Bronchus fibroblast of lung (primary cell): ENCODE results near the gene NDUFAF4. TPM values are rescaled to one million over a fixed set of nuclear protein-coding genes. Genes with fewer than 3 reads are reported as not detected.

Source experiments
- total RNA-seq: library from RNA; depleted of rRNA; stranded (reverse); fragments of >200 nt; gene quantifications from 2 replicates; pipeline ENCODE4 v1.2.3, GENCODE V29; 2015

The NDUFAF4 gene
- total RNA-seq, result 7.3 and 10.4 TPM in 2 replicates

GRCh38 chr6:96897396-96898240 lies at the start of gene NDUFAF4:
NDUFAF4 (minus strand) TSS chr6:96897891; CDS start chr6:96897801, 90 bp downstream.

Other genes starting within 250 kb of the NDUFAF4 start
- 0.74 and 1.0 TPM in 2 replicates for gene GPR63, start 60.4 kb downstream of the NDUFAF4 start, total RNA-seq
- gene KLHL32, start 26.8 kb upstream of the NDUFAF4 start, total RNA-seq, result not detected in 2 replicates